ENCODE results near the gene CHMP6. TPM values are rescaled to one million over a fixed set of nuclear protein-coding genes. Genes with fewer than 3 reads are reported as not detected.

CHMP6 gene
- total and polyA plus RNA-seq, 9 of the 15 experiments (the other 6 are each of a cell fraction or from before 2014, with no cell fraction given), result 0.25 to 30.4 (median 13.4) TPM

DNA sequence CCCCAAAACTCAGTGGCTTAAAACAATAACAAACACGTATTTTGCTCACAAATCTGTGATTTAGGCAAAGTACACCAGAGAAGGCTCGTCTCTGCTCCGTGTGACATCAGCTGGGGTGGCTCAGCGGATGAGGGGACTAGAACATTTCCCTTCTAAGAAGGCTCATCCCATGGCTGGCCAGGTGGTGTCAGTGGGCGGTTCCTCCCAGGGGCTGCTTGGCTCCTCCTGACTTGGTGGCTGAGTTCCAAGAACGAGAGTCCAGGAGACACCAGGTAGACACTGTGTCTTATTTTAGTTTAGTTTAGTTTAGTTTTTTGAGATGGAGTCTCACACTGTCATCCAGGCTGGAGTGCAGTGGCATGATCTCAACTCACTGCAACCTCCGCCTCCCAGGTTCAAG, 5.6 kb upstream of the CHMP6 start:
- H3K9me1 ChIP-seq (ENCODE audit: control insufficient read depth, insufficient read depth, low read length), result no peaks in the 10 kb centered on the region
- peaks cover 0 to 50% of the 10 kb centered on the region in 2 experiments; a peak in 3 of 5 replicates for H3K4me1 ChIP-seq (replicated peaks in 1 of 2; ENCODE audit: control insufficient read depth in 2 of 2, insufficient read depth in 2 of 2, low read length in 2 of 2)
- ChIA-PET CTCF (ENCODE audit: low intra/inter-chr PET ratio) (interaction anchor here (0.7 to 0.8 kb wide), 2 partner anchors 16 to 115 kb away, joined by 3 read pairs; no protein-coding TSS in a partner anchor), POLR2A (interaction anchor here (0.7 to 0.9 kb wide), 2 partner anchors 13 to 558 kb away, joined by 3 read pairs; no protein-coding TSS in a partner anchor)
- in situ Hi-C loops (cut with MboI), result loop anchor here (5.0 to 10.0 kb wide), 2 partner anchors 111 to 791 kb away; no protein-coding TSS in a partner anchor
- H3K36me3 ChIP-seq (ENCODE audit: control insufficient read depth, insufficient read depth, low read length), result no peaks in the 10 kb centered on the region
- no peak for TF ChIP-seq ETV6 (IDR thresholded peaks at IDR 0.05; ENCODE audit: borderline replicate concordance in 1 of 2, low read depth in 2 of 2, low read length in 1 of 2)
- TF ChIP-seq ETV6 (CRISPR knock-in tag; IDR thresholded peaks at IDR 0.05; ENCODE audit: borderline replicate concordance), result no peak
- TF ChIP-seq, protein P1, sequence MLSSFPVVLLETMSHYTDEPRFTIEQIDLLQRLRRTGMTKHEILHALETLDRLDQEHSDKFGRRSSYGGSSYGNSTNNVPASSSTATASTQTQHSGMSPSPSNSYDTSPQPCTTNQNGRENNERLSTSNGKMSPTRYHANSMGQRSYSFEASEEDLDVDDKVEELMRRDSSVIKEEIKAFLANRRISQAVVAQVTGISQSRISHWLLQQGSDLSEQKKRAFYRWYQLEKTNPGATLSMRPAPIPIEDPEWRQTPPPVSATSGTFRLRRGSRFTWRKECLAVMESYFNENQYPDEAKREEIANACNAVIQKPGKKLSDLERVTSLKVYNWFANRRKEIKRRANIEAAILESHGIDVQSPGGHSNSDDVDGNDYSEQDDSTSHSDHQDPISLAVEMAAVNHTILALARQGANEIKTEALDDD (IDR thresholded peaks at IDR 0.05), result no peak
- no peak for TF ChIP-seq U2AF2 (optimal IDR thresholded peaks at IDR 0.05; ENCODE audit: low read depth, low read length)
- TF ChIP-seq JUND (IDR thresholded peaks at IDR 0.05; ENCODE audit: borderline replicate concordance, low read depth, low read length), result no peak
- TF ChIP-seq JUND (tag; IDR thresholded peaks at IDR 0.05; ENCODE audit: borderline replicate concordance, low read depth, low read length), result no peak
- TF ChIP-seq CHD4 (IDR thresholded peaks at IDR 0.05; ENCODE audit: insufficient read depth, insufficient replicate concordance, low read depth, low read length, poor library complexity, severe bottlenecking), result no peak
- no peak for TF ChIP-seq TCF3 (CRISPR knock-in tag; IDR thresholded peaks at IDR 0.05)
- no peak for TF ChIP-seq ZNF212 (CRISPR knock-in tag; IDR thresholded peaks at IDR 0.05)
- no peak for TF ChIP-seq BRCA1 (IDR thresholded peaks at IDR 0.05)
- TF ChIP-seq BRCA1 (CRISPR knock-in tag; IDR thresholded peaks at IDR 0.05), result no peak
- WGBS (ENCODE audit: insufficient coverage, low coverage, missing lambda C conversion rate), result 39% methylated on average over 7 of the region's 7 CpGs
- no peak overlapping the region for H2AFZ ChIP-seq (ENCODE audit: low read depth, low read length)
- H3K27ac ChIP-seq (ENCODE audit: extremely low read depth, low read depth, low read length), result no peak overlapping the region
- H3K9ac ChIP-seq (ENCODE audit: insufficient read depth in 1 of 2, low read depth in 2 of 2, low read length in 2 of 2), result no peak overlapping the region
- intact Hi-C loops (cut with micrococcal nuclease), result loop anchor here (10.0 kb wide), 1 partner anchor 239 kb away; the partner anchor contains the start of gene CEP131
- H3K4me3 ChIP-seq, result no peak overlapping the region
- no TSS peak for BruUV-seq (replicated peaks)
- no peaks in the 10 kb centered on the region for H3K79me2 ChIP-seq (ENCODE audit: control insufficient read depth, insufficient read depth, low read length)
- 0 out of 2 replicates have a peak, but pooled peaks cover 9% of the 10 kb centered on the region for H4K20me1 ChIP-seq (replicated peaks; ENCODE audit: control insufficient read depth, insufficient read depth, low read length)
- no peak for FAIRE-seq
- ATAC-seq, result no peak
- H3K4me2 ChIP-seq (ENCODE audit: insufficient read depth, low read length), result no peak overlapping the region
- H3K9me3 ChIP-seq (replicated peaks; ENCODE audit: control insufficient read depth, insufficient read depth, low read depth, low read length), result no peaks in the 10 kb centered on the region
- H3K27me3 ChIP-seq (ENCODE audit: control insufficient read depth in 2 of 2, insufficient read depth in 2 of 2, low read length in 2 of 2), result peaks cover 12 to 28% of the 10 kb centered on the region in 2 experiments; a peak in 4 of 5 replicates
- DNase-seq (ENCODE audit: extremely low read depth in 1 of 4, low spot score in 3 of 4), result no peak
